Epithelial cell of proximal tubule (primary cell): ENCODE results near the gene KCNK3. TPM values are rescaled to one million over a fixed set of nuclear protein-coding genes. Genes with fewer than 3 reads are reported as not detected.

Experiments
- DNase-seq: peaks from one replicate; pipeline ENCODE4 v3.0.0-alpha.2; 2011; ENCODE audit warnings: low read depth
- H3K4me3 ChIP-seq: 2 replicates; pipeline ENCODE4 v1.5.1; 2011; ENCODE audit warnings: low read depth, mild to moderate bottlenecking, low read length
- CTCF ChIP-seq: conservative IDR thresholded peaks from 2 replicates; pipeline ENCODE4 v1.5.1; 2012; ENCODE audit warnings: low read depth, mild to moderate bottlenecking, low read length
- total RNA-seq: library from RNA; depleted of rRNA; stranded (reverse); fragments of >200 nt; gene quantifications from 2 replicates; pipeline ENCODE4 v1.2.3, GENCODE V29; 2015

KCNK3 gene
- total RNA-seq, 1 donor from 2014 or later = 5.1 TPM

- no peak for TF ChIP-seq CTCF
- no peak overlapping the region for H3K4me3 ChIP-seq
- no peak for DNase-seq
Measured at GRCh38 chr2:26718949-26719686, 26.6 kb downstream of the KCNK3 start.

GRCh38 chr2:26720322-26721114 is 28.0 kb downstream of the KCNK3 start:
- TF ChIP-seq CTCF = no peak
- H3K4me3 ChIP-seq = no peak overlapping the region
- DNase-seq = no peak

GRCh38 chr2:26721115-26722032 is 28.9 kb downstream of the KCNK3 start:
- DNase-seq = no peak
- no peak overlapping the region for H3K4me3 ChIP-seq
- no peak for TF ChIP-seq CTCF

GRCh38 chr2:26722328-26722727 is 29.8 kb downstream of the KCNK3 start:
- H3K4me3 ChIP-seq = no peak overlapping the region
- TF ChIP-seq CTCF = no peak
- no peak for DNase-seq

GRCh38 chr2:26722911-26723310 is 30.4 kb downstream of the KCNK3 start:
- no peak overlapping the region for H3K4me3 ChIP-seq
- no peak for DNase-seq
- no peak for TF ChIP-seq CTCF

GRCh38 chr2:26723475-26723874 is 31.0 kb downstream of the KCNK3 start:
- TF ChIP-seq CTCF = no peak
- no peak for DNase-seq
- no peak overlapping the region for H3K4me3 ChIP-seq
